SH-SY5Y (cell line): ENCODE measurements around the gene AFF2.

Experiments used
- GATA2 ChIP-seq: IDR thresholded peaks from 2 replicates; pipeline ENCODE4 v1.6.1; 2011; ENCODE audit warnings: mild to moderate bottlenecking, low read depth, low read length
- GATA3 ChIP-seq: IDR thresholded peaks from 2 replicates; pipeline ENCODE4 v1.6.1; 2011; ENCODE audit warnings: low read depth, mild to moderate bottlenecking, low read length, moderate library complexity

GRCh38 chrX:148723551-148723950 lies 223.1 kb downstream of the AFF2 start:
- TF ChIP-seq GATA2: no peak
- no peak for TF ChIP-seq GATA3
